Measurements from ENCODE around the gene FBLIM1. TPM values are rescaled to one million over a fixed set of nuclear protein-coding genes. Genes with fewer than 3 reads are reported as not detected.
A peak's percentile ranks its signal among the peaks of the same experiment; 100 is the strongest.

FBLIM1 gene
- total RNA-seq, 1 experiment from 2014 or later = 64.7 TPM

- Histone ChIP-seq H3K23ac (ENCODE audit: insufficient read length, low read depth, low read length) (no peak overlapping the region), H3K14ac (ENCODE audit: insufficient read depth, low read length) (no peak overlapping the region), H3K56ac (ENCODE audit: insufficient read length, low read depth, low read length) (no peak overlapping the region), H3K4me2 (ENCODE audit: insufficient read depth, insufficient read length, low read length) (no peak overlapping the region), H3K27ac (ENCODE audit: insufficient read length, low read depth, low read length) (no peak overlapping the region), H3T11ph (ENCODE audit: low read length) (no peak overlapping the region), H3K9ac (ENCODE audit: extremely low read depth, insufficient read length, low read length) (no peak overlapping the region), H2AK5ac (ENCODE audit: insufficient read length, low read length) (no peak overlapping the region), H3K79me1 (ENCODE audit: insufficient read depth, low read depth, low read length, poor library complexity, severe bottlenecking) (no peaks in the 10 kb centered on the region), H2BK5ac (ENCODE audit: insufficient read length, low read length) (no peak overlapping the region), H3K27me3 (ENCODE audit: insufficient read depth, low read length) (no peaks in the 10 kb centered on the region), H2AFZ (ENCODE audit: low read length) (no peak overlapping the region), H2BK20ac (ENCODE audit: low read depth, low read length, poor library complexity, severe bottlenecking) (no peak overlapping the region), H4K5ac (ENCODE audit: insufficient read length, low read depth, low read length) (no peak overlapping the region), H2BK15ac (ENCODE audit: low read depth, low read length) (no peak overlapping the region), H4K91ac (ENCODE audit: insufficient read length, low read depth, low read length) (no peak overlapping the region), H3K9me3 (ENCODE audit: control insufficient read depth, low read depth, low read length) (no peaks in the 10 kb centered on the region), H3K4me1 (ENCODE audit: insufficient read depth, low read length) (no peaks in the 10 kb centered on the region), H4K8ac (replicated peaks; ENCODE audit: insufficient read length, low read depth, low read length) (no peak overlapping the region), H3K79me2 (ENCODE audit: insufficient read depth, low read length) (no peaks in the 10 kb centered on the region), H3K23me2 (ENCODE audit: insufficient read length, low read depth, low read length, poor library complexity, severe bottlenecking) (no peaks in the 10 kb centered on the region), H2BK120ac (ENCODE audit: low read depth, low read length, poor library complexity, severe bottlenecking) (no peak overlapping the region), H4K20me1 (ENCODE audit: control insufficient read depth, insufficient read depth, insufficient read length) (no peaks in the 10 kb centered on the region), H3K4ac (ENCODE audit: low read depth, low read length) (no peak overlapping the region), H2BK12ac (ENCODE audit: insufficient read length, low read depth, low read length) (no peak overlapping the region), H3K18ac (ENCODE audit: insufficient read length, low read depth, low read length) (no peak overlapping the region)
- WGBS (ENCODE audit: extremely low coverage, insufficient read length, low lambda C conversion rate) = no CpG with 5 or more reads among the region's 17 CpGs
- peaks cover 2% of the 10 kb centered on the region; the same call in 1 of the 2 replicates for H3K27me3 Mint-ChIP-seq (ENCODE audit: low read depth)
- no peak for DNase-seq
- no peak overlapping the region for H3K4me3 Mint-ChIP-seq
- H3K9me3 Mint-ChIP-seq = no peaks in the 10 kb centered on the region
- H3K36me3 Mint-ChIP-seq (ENCODE audit: insufficient read depth in 1 of 3, low read depth in 3 of 3) = peaks cover 6 to 21% (median 20%) of the 10 kb centered on the region in 3 experiments; a peak in 5 of 7 replicates
- peaks cover 5 to 10% of the 10 kb centered on the region in 2 experiments for H3K4me1 Mint-ChIP-seq
- 0 out of 7 replicates have a peak overlapping the region, but pooled peaks of 1 of the 3 experiments have one; percentile 66 for H3K27ac Mint-ChIP-seq
- no peak for TF ChIP-seq CTCF (conservative IDR thresholded peaks at IDR 0.05)
Observed at GRCh38 chr1:15734901-15735300, 23.7 kb upstream of the FBLIM1 start.
